SK-N-SH treated with all-trans-retinoic acid at 6 μM for 48 hours (cell line): ENCODE data around the gene CIT.

Experiments
- ATAC-seq: fragments of 200-7000 bp; cut with Tn5 transposase; 3 replicates; pipeline ENCODE4 v1.9.1; 2020; ENCODE audit warnings: mild to moderate bottlenecking, moderate library complexity
- ARNTL ChIP-seq: fragments of 450-650 bp; formaldehyde crosslinking; IDR thresholded peaks from 2 replicates; pipeline ENCODE4 v1.5.0; 2020; ENCODE audit warnings: low read depth, mild to moderate bottlenecking, moderate library complexity, borderline replicate concordance
- BACH2 ChIP-seq: fragments of 250-450 bp; sonication (Bioruptor Pico); IDR thresholded peaks from 2 replicates; pipeline ENCODE4 v1.9.0; 2021; ENCODE audit warnings: mild to moderate bottlenecking, borderline replicate concordance
- CREB5 ChIP-seq: fragments of 250-450 bp; sonication (Bioruptor Pico); IDR thresholded peaks from 2 replicates; pipeline ENCODE4 v1.5.1; 2020; ENCODE audit warnings: low read depth, mild to moderate bottlenecking, moderate library complexity
- CSDC2 ChIP-seq: fragments of 250-450 bp; sonication (Bioruptor Pico); IDR thresholded peaks from 2 replicates; pipeline ENCODE4 v1.5.0; 2020; ENCODE audit warnings: mild to moderate bottlenecking, moderate library complexity
- ESRRG ChIP-seq: fragments of 250-450 bp; sonication (Bioruptor Pico); IDR thresholded peaks from 2 replicates; pipeline ENCODE4 v1.6.1; 2021; ENCODE audit warnings: mild to moderate bottlenecking
- GLIS3 ChIP-seq: fragments of 250-450 bp; sonication (Bioruptor Pico); IDR thresholded peaks from 2 replicates; pipeline ENCODE4 v1.5.0; 2020; ENCODE audit warnings: mild to moderate bottlenecking, moderate library complexity
- OSR1 ChIP-seq: fragments of 250-450 bp; sonication (Bioruptor Pico); IDR thresholded peaks from 2 replicates; pipeline ENCODE4 v1.8.0; 2022; ENCODE audit warnings: moderate library complexity, mild to moderate bottlenecking, inconsistent platforms
- PPARA ChIP-seq: fragments of 250-450 bp; sonication (Bioruptor Pico); IDR thresholded peaks from 2 replicates; pipeline ENCODE4 v1.5.0; 2020; ENCODE audit warnings: mild to moderate bottlenecking, borderline replicate concordance
- RARB ChIP-seq: fragments of 250-450 bp; sonication (Bioruptor Pico); IDR thresholded peaks from 2 replicates; pipeline ENCODE4 v1.8.0; 2021; ENCODE audit warnings: mild to moderate bottlenecking, moderate library complexity
- TCF4 ChIP-seq: fragments of 250-450 bp; sonication (Bioruptor Pico); IDR thresholded peaks from 2 replicates; pipeline ENCODE4 v1.8.0; 2021; ENCODE audit warnings: mild to moderate bottlenecking, moderate library complexity, borderline replicate concordance
- TOX ChIP-seq: fragments of 250-450 bp; sonication (Bioruptor Pico); IDR thresholded peaks from 2 replicates; pipeline ENCODE4 v1.8.0; 2021; ENCODE audit warnings: mild to moderate bottlenecking, moderate library complexity, borderline replicate concordance
- ZC3H10 ChIP-seq: fragments of 250-450 bp; sonication (Bioruptor Pico); IDR thresholded peaks from 2 replicates; pipeline ENCODE4 v1.5.1; 2021; ENCODE audit warnings: mild to moderate bottlenecking, moderate library complexity
- ZFP3 ChIP-seq: fragments of 250-450 bp; sonication (Bioruptor Pico); IDR thresholded peaks from 2 replicates; pipeline ENCODE4 v1.5.0; 2020; ENCODE audit warnings: mild to moderate bottlenecking, moderate library complexity
- ZFP30 ChIP-seq: fragments of 450-650 bp; formaldehyde crosslinking; IDR thresholded peaks from 2 replicates; pipeline ENCODE4 v1.5.0; 2022; ENCODE audit warnings: mild to moderate bottlenecking, moderate library complexity
- ZNF565 ChIP-seq: fragments of 450-650 bp; formaldehyde crosslinking; conservative IDR thresholded peaks from 2 replicates; pipeline ENCODE4 v1.5.0; 2020; ENCODE audit warnings: low read depth, mild to moderate bottlenecking, moderate library complexity
- ZNF8 ChIP-seq: fragments of 450-650 bp; formaldehyde crosslinking; IDR thresholded peaks from 2 replicates; pipeline ENCODE4 v1.5.0; 2020; ENCODE audit warnings: mild to moderate bottlenecking, moderate library complexity
- TF ChIP-seq, protein P1 (sequence below): fragments of 250-450 bp; sonication (Bioruptor Pico); IDR thresholded peaks from 2 replicates; pipeline ENCODE4 v1.8.0; 2020; ENCODE audit warnings: mild to moderate bottlenecking, moderate library complexity, borderline replicate concordance
- TF ChIP-seq, protein P2 (sequence below): fragments of 250-450 bp; sonication (Bioruptor Pico); IDR thresholded peaks from 2 replicates; pipeline ENCODE4 v1.5.0; 2020; ENCODE audit warnings: mild to moderate bottlenecking, moderate library complexity

Gene CIT

DNA sequence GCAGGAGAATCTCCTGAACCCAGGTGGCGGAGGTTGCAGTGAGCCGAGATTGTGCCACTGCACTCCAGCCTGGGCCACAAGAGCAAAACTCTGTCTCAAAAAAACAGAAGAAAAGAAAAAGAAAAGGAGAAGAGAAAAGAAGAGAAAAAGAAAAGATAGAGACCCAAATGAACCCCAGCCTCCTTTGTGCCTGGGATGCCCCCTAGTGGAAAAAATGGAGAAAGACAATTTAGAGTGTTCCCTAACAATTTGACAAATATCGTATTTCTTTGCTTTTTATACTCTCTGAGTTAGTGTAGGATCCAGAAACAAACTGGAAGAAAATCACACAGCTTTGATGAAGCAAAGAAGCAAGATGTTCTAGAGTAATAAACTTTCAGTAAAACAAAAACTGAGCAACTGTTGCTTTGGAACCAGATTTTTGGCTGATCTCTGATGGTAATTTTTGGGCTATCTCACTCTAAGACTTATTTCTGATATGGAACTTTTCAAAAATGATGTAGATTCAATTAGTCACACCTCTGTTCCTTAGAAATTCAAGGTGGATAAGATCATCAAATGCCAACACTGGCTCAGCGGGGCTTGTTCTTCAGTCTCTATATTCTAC is 227.8 kb downstream of the CIT start (continued):
- TF ChIP-seq, protein P1, sequence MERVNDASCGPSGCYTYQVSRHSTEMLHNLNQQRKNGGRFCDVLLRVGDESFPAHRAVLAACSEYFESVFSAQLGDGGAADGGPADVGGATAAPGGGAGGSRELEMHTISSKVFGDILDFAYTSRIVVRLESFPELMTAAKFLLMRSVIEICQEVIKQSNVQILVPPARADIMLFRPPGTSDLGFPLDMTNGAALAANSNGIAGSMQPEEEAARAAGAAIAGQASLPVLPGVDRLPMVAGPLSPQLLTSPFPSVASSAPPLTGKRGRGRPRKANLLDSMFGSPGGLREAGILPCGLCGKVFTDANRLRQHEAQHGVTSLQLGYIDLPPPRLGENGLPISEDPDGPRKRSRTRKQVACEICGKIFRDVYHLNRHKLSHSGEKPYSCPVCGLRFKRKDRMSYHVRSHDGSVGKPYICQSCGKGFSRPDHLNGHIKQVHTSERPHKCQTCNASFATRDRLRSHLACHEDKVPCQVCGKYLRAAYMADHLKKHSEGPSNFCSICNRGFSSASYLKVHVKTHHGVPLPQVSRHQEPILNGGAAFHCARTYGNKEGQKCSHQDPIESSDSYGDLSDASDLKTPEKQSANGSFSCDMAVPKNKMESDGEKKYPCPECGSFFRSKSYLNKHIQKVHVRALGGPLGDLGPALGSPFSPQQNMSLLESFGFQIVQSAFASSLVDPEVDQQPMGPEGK = no peak
- TF ChIP-seq, protein P2, sequence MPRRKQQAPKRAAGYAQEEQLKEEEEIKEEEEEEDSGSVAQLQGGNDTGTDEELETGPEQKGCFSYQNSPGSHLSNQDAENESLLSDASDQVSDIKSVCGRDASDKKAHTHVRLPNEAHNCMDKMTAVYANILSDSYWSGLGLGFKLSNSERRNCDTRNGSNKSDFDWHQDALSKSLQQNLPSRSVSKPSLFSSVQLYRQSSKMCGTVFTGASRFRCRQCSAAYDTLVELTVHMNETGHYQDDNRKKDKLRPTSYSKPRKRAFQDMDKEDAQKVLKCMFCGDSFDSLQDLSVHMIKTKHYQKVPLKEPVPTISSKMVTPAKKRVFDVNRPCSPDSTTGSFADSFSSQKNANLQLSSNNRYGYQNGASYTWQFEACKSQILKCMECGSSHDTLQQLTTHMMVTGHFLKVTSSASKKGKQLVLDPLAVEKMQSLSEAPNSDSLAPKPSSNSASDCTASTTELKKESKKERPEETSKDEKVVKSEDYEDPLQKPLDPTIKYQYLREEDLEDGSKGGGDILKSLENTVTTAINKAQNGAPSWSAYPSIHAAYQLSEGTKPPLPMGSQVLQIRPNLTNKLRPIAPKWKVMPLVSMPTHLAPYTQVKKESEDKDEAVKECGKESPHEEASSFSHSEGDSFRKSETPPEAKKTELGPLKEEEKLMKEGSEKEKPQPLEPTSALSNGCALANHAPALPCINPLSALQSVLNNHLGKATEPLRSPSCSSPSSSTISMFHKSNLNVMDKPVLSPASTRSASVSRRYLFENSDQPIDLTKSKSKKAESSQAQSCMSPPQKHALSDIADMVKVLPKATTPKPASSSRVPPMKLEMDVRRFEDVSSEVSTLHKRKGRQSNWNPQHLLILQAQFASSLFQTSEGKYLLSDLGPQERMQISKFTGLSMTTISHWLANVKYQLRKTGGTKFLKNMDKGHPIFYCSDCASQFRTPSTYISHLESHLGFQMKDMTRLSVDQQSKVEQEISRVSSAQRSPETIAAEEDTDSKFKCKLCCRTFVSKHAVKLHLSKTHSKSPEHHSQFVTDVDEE (CRISPR knock-in tag) = no peak
- TF ChIP-seq ZNF565 (CRISPR knock-in tag) = no peak
- TF ChIP-seq, all 23 proteins: peak for 0

- TF ChIP-seq, protein P1 = no peak
- TF ChIP-seq TOX = no peak
- no peak for TF ChIP-seq BACH2
- TF ChIP-seq ZNF8 (CRISPR knock-in tag) = no peak
- no peak for TF ChIP-seq PPARA (CRISPR knock-in tag)
- TF ChIP-seq GLIS3 (CRISPR knock-in tag) = no peak
- no peak for TF ChIP-seq ARNTL (CRISPR knock-in tag)
- TF ChIP-seq, protein P2 (CRISPR knock-in tag) = no peak
- no peak for TF ChIP-seq TCF4 (CRISPR knock-in tag)
- TF ChIP-seq OSR1 = no peak
- TF ChIP-seq RARB (CRISPR knock-in tag) = no peak
- TF ChIP-seq CREB5 (CRISPR knock-in tag) = no peak
- no peak for TF ChIP-seq ZFP30 (CRISPR knock-in tag)
- TF ChIP-seq CSDC2 (CRISPR knock-in tag) = no peak
- TF ChIP-seq ESRRG (CRISPR knock-in tag) = no peak
- no peak for TF ChIP-seq ZC3H10
- TF ChIP-seq ZFP3 (CRISPR knock-in tag) = no peak
- TF ChIP-seq, all 23 proteins: peak for 0
- no peak for ATAC-seq
Observed at GRCh38 chr12:119645535-119646059, 231.5 kb downstream of the CIT start.

GRCh38 chr12:119644930-119645329 is 232.2 kb downstream of the CIT start:
- TF ChIP-seq CSDC2 (CRISPR knock-in tag) = no peak
- ATAC-seq = no peak
